Lung (tissue), 12 donors: Measurements from ENCODE around the gene GRAMD1B. TPM values are rescaled to one million over a fixed set of nuclear protein-coding genes. Genes with fewer than 3 reads are reported as not detected.

ENCODE experiments used
- ATAC-seq: fragments of 200-7000 bp; cut with Tn5 transposase; one replicate; pipeline ENCODE4 v1.9.1; 2020; ENCODE audit warnings: moderate number of reproducible peaks; ENCODE audit not compliant: insufficient read depth, low FRiP score
- DNase-seq, 3 donors: peaks; one replicate each; pipeline ENCODE4 v3.0.0-alpha.2; 2013 to 2017
- H3K27ac ChIP-seq, 2 donors: one replicate each; pipeline ENCODE4 v1.5.1; 2013; ENCODE audit warnings: mild to moderate bottlenecking in 2 of 2, moderate library complexity in 2 of 2, control low read depth in 1 of 2, inconsistent platforms in 1 of 2, low read depth in 1 of 2, low read length in 1 of 2
- H3K27me3 ChIP-seq, 3 donors: one replicate each; pipeline ENCODE4 v1.5.1; 2013; ENCODE audit warnings: low read length in 2 of 3; ENCODE audit not compliant: control insufficient read depth in 3 of 3, insufficient read depth in 3 of 3
- H3K36me3 ChIP-seq, 4 donors: one replicate each; pipeline ENCODE4 v1.5.1; 2013; ENCODE audit warnings: low read length in 4 of 4, mild to moderate bottlenecking in 1 of 4, moderate library complexity in 1 of 4; ENCODE audit not compliant: control insufficient read depth in 4 of 4, insufficient read depth in 4 of 4
- H3K4me1 ChIP-seq, 5 donors: one replicate each; pipeline ENCODE4 v1.5.1; 2013; ENCODE audit warnings: low read length in 5 of 5, mild to moderate bottlenecking in 2 of 5, moderate library complexity in 1 of 5; ENCODE audit not compliant: control insufficient read depth in 5 of 5, insufficient read depth in 5 of 5
- H3K4me3 ChIP-seq: one replicate; pipeline ENCODE4 v1.5.1; 2013; ENCODE audit warnings: mild to moderate bottlenecking, control low read depth, moderate library complexity
- H3K9ac ChIP-seq, 2 donors: one replicate each; pipeline ENCODE4 v1.5.1; 2013; ENCODE audit warnings: low read length in 2 of 2, control low read depth in 1 of 2; ENCODE audit not compliant: insufficient read depth in 1 of 2
- H3K9me3 ChIP-seq, 4 donors: one replicate each; pipeline ENCODE4 v1.5.1; 2013; ENCODE audit warnings: low read length in 3 of 4, mild to moderate bottlenecking in 1 of 4, moderate library complexity in 1 of 4; ENCODE audit not compliant: control insufficient read depth in 4 of 4, insufficient read depth in 3 of 4
- WGBS, 2 donors: extraction: QIAGEN DNeasy Blood & Tissue Kit; methylation state at CpG; one replicate each; pipeline ENCODE4 v1.1.7; 2013; 5-methylcytosine and 5-hydroxymethylcytosine counted together
- polyA plus RNA-seq, 2 donors: library from polyadenylated mRNA; stranded (reverse); fragments of 200-250 nt; gene quantifications; one replicate each; pipeline ENCODE4 v1.2.1, GENCODE V29; 2013
- total RNA-seq, 2 donors: library from RNA; depleted of rRNA in 1 of 2; stranded (reverse); fragments of >200 nt in 1 of 2; gene quantifications; one replicate each; pipeline ENCODE4 v1.2.1, GENCODE V29; 2014 to 2021
- TF ChIP-seq, protein P1 (sequence below): IDR thresholded peaks from 2 replicates; pipeline ENCODE4 v1.5.1; 2012; ENCODE audit warnings: mild to moderate bottlenecking; ENCODE audit errors: control extremely low read depth, extremely low read depth
- donor health status: control.
- donor health status: control.
- donor health status: Bipolar disorder and iron deficiency.
- donor health status: healthy.
- donor health status: DM: yes; HTN: yes; CAD: no.

Gene GRAMD1B
- total and polyA plus RNA-seq, 4 donors: 1.4 to 6.0 (median 3.3) TPM

DNA sequence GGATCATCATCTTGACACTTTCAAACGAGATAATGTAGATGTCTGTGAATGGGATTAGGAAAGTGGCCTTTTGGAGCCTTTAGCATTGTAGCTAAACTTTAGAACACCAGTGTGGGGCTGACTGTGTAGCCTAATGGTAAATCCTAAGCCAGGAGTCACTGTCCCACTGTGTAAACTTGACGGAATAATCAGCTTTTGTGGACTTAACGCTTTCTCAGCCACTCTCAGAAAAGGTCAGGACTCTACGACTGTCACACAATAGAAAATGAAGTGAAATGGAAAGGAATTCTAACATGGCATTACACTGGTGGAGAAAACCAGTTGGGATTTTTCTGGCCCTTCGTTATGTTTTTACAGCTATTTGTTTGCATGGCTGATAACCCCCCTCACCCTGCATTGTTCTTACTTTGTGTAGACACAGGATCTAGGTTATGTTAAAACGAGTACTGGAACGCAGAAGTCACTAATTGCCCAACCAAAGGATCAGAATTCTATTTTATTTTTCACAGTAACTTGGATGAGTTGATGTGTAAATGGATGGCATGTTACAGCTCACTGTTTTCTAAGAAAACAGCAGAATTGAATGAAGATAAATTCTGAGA, 22.0 kb upstream of the GRAMD1B start:
- Histone ChIP-seq H3K4me3 (no peak overlapping the region), H3K9me3 (no peaks in the 10 kb centered on the region), H3K4me1 (peaks cover 0 to 13% (median 9%) of the 10 kb centered on the region in 5 donors), H3K9ac (no peak overlapping the region), H3K27ac (peak overlapping the region in 1 of 2 donors; percentile 66), H3K36me3 (no peaks in the 10 kb centered on the region), H3K27me3 (peaks cover 0 to 14% (median 6%) of the 10 kb centered on the region in 3 donors)
- 46 to 61% methylated on average over 7 of the region's 7 CpGs for WGBS, 2 donors
- DNase-seq (no peak), ATAC-seq (no peak)
- TF ChIP-seq, protein P1, sequence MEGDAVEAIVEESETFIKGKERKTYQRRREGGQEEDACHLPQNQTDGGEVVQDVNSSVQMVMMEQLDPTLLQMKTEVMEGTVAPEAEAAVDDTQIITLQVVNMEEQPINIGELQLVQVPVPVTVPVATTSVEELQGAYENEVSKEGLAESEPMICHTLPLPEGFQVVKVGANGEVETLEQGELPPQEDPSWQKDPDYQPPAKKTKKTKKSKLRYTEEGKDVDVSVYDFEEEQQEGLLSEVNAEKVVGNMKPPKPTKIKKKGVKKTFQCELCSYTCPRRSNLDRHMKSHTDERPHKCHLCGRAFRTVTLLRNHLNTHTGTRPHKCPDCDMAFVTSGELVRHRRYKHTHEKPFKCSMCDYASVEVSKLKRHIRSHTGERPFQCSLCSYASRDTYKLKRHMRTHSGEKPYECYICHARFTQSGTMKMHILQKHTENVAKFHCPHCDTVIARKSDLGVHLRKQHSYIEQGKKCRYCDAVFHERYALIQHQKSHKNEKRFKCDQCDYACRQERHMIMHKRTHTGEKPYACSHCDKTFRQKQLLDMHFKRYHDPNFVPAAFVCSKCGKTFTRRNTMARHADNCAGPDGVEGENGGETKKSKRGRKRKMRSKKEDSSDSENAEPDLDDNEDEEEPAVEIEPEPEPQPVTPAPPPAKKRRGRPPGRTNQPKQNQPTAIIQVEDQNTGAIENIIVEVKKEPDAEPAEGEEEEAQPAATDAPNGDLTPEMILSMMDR: no peak

DNA sequence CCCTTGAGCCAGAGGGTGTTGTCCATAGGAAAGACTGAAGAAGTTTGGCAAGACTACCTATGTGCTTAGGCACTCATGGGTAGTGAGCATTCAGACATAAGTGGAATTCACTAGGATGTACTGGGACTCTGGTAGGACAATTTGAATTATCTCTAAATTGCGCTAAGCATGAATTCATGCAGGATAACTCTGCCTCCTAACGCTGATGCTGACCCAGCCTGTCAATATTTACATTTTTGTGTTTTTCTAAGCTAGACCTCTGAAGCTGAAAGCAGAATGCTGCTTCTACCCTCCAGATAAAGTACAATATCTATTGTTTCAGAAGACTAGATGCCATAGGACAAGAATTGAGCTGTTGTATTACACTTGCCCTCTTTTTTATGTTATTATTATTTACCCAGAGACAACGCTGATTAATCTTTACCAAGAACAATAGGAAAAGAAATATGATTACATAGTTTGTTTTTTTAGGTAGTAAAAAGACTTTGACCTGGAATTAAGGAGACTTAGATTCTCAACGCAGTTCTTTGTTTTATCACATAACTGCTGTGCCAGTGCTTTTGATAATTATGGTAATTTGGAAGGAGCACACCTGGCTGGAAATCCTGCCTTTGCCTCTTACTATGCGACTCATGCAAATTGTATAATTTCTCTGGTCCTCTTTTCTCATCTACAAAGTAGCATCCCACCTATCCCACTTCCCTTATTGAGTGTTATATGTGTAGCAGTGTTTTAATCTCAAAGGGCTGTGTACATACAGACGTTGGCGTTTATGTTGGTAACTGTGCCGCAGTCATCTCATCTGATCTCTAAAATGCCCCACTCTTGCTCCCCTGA, 21.2 kb upstream of the GRAMD1B start:
- no peak for ATAC-seq
- peaks cover 0 to 13% (median 9%) of the 10 kb centered on the region in 5 donors for H3K4me1 ChIP-seq
- no peaks in the 10 kb centered on the region for H3K9me3 ChIP-seq
- peak overlapping the region in 1 of 2 donors; percentile 66 for H3K27ac ChIP-seq
- no peaks in the 10 kb centered on the region for H3K36me3 ChIP-seq
- TF ChIP-seq, protein P1: no peak
- 68 to 84% methylated on average over 8 of the region's 8 CpGs for WGBS, 2 donors
- DNase-seq: no peak
- no peak overlapping the region for H3K9ac ChIP-seq
- H3K4me3 ChIP-seq: no peak overlapping the region
- H3K27me3 ChIP-seq: peaks cover 0 to 14% (median 10%) of the 10 kb centered on the region in 3 donors

DNA sequence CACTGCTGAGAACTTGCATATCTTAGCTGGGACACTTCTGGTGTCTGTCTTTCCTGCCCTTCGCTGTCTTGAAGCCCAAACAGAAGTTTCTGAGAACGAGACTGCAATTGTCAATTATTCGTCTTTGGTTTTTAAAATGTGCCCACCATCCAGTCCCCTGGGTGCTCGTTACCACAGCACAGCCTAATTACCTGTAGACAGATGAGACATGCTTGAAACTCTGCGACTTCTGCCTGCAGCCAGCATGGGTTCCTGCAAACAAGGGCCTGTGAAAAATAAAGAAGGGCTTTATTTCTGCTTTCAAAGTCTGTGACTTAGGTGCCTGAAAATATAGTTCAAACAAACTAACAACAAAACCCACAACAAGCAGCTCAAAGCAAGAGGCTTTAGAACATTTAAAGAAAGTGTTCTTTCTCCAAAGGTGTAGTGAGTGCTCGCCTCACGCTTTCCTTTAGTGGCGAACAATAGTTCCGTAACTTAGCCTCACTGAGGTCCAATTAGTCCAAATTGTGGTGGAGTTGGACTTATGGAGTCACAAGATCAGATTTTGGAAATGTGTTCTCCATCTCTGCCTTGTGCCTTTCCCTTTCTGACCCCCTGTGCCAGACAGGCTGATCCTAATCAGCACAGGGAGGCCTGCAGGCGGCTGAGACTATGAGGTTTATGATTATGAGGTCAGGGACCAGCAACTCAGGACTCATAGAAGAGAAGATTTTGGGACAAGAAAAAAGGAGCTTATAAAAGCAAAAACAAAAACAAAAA, 20.4 kb upstream of the GRAMD1B start:
- H3K27me3 ChIP-seq: peaks cover 0 to 14% (median 10%) of the 10 kb centered on the region in 3 donors
- H3K4me1 ChIP-seq: peaks cover 0 to 10% (median 7%) of the 10 kb centered on the region in 5 donors
- H3K36me3 ChIP-seq: no peaks in the 10 kb centered on the region
- H3K27ac ChIP-seq: no peak overlapping the region
- no peaks in the 10 kb centered on the region for H3K9me3 ChIP-seq
- DNase-seq (no peak), ATAC-seq (no peak)
- no peak overlapping the region for H3K4me3 ChIP-seq
- no peak overlapping the region for H3K9ac ChIP-seq
- 89 to 95% methylated on average over 10 of the region's 10 CpGs for WGBS, 2 donors
- TF ChIP-seq, protein P1: no peak
